Measurements from ENCODE around the gene CFAP65. TPM values are rescaled to one million over a fixed set of nuclear protein-coding genes. Genes with fewer than 3 reads are reported as not detected.

CFAP65 gene
- total and polyA plus RNA-seq, 2 of the 13 experiments (the other 11 are each of a cell fraction or from before 2014, with no cell fraction given), result 0.05 TPM; not detected in 1

GRCh38 chr2:219086196-219086595 is 44.9 kb upstream of the CFAP65 start:
- H3K4me3 ChIP-seq (replicated peaks in 1 of 3; ENCODE audit: insufficient read depth in 1 of 3, low read depth in 2 of 3, low read length in 3 of 3), result no peak overlapping the region
- no peaks in the 10 kb centered on the region; a peak in 1 of 5 replicates for H3K27me3 ChIP-seq (ENCODE audit: control insufficient read depth in 1 of 2, insufficient read depth in 2 of 2, low read length in 2 of 2)
- no peaks in the 10 kb centered on the region for H3K36me3 ChIP-seq (replicated peaks in 1 of 2; ENCODE audit: control insufficient read depth in 1 of 2, insufficient read depth in 2 of 2, low read length in 2 of 2)
- TF ChIP-seq MED1 (CRISPR knock-in tag; IDR thresholded peaks at IDR 0.05), result no peak
- no peak for TF ChIP-seq RBAK (CRISPR knock-in tag; IDR thresholded peaks at IDR 0.05)
- no peak for TF ChIP-seq ZNF235 (CRISPR knock-in tag; IDR thresholded peaks at IDR 0.05; ENCODE audit: borderline replicate concordance)
- no peak for TF ChIP-seq SP1 (IDR thresholded peaks at IDR 0.05)
- no peak for TF ChIP-seq SP1 (CRISPR knock-in tag; IDR thresholded peaks at IDR 0.05)
- no peak for TF ChIP-seq NFYB (CRISPR knock-in tag; IDR thresholded peaks at IDR 0.05)
- TF ChIP-seq ZMYM4 (CRISPR knock-in tag; IDR thresholded peaks at IDR 0.05), result no peak
- TF ChIP-seq, protein P1, sequence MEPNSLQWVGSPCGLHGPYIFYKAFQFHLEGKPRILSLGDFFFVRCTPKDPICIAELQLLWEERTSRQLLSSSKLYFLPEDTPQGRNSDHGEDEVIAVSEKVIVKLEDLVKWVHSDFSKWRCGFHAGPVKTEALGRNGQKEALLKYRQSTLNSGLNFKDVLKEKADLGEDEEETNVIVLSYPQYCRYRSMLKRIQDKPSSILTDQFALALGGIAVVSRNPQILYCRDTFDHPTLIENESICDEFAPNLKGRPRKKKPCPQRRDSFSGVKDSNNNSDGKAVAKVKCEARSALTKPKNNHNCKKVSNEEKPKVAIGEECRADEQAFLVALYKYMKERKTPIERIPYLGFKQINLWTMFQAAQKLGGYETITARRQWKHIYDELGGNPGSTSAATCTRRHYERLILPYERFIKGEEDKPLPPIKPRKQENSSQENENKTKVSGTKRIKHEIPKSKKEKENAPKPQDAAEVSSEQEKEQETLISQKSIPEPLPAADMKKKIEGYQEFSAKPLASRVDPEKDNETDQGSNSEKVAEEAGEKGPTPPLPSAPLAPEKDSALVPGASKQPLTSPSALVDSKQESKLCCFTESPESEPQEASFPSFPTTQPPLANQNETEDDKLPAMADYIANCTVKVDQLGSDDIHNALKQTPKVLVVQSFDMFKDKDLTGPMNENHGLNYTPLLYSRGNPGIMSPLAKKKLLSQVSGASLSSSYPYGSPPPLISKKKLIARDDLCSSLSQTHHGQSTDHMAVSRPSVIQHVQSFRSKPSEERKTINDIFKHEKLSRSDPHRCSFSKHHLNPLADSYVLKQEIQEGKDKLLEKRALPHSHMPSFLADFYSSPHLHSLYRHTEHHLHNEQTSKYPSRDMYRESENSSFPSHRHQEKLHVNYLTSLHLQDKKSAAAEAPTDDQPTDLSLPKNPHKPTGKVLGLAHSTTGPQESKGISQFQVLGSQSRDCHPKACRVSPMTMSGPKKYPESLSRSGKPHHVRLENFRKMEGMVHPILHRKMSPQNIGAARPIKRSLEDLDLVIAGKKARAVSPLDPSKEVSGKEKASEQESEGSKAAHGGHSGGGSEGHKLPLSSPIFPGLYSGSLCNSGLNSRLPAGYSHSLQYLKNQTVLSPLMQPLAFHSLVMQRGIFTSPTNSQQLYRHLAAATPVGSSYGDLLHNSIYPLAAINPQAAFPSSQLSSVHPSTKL (CRISPR knock-in tag; IDR thresholded peaks at IDR 0.05), result no peak
- TF ChIP-seq ZBTB38 (CRISPR knock-in tag; IDR thresholded peaks at IDR 0.05), result no peak
- no peak for TF ChIP-seq GPN1 (CRISPR knock-in tag; IDR thresholded peaks at IDR 0.05; ENCODE audit: borderline replicate concordance)
- no peak for TF ChIP-seq KAT7 (CRISPR knock-in tag; IDR thresholded peaks at IDR 0.05; ENCODE audit: borderline replicate concordance)
- TF ChIP-seq CC2D1A (CRISPR knock-in tag; IDR thresholded peaks at IDR 0.05), result no peak
- ChIA-PET CTCF (ENCODE audit: low intra/inter-chr PET ratio, low total read pairs) (no interaction called here), POLR2A (interaction anchor here (1.4 kb wide), 1 partner anchor 15 kb away, joined by 5 read pairs; no protein-coding TSS in a partner anchor)
- no peaks in the 10 kb centered on the region for H3K79me2 ChIP-seq (ENCODE audit: insufficient read depth, low read length)
- ATAC-seq (no peak), DNase-seq (ENCODE audit: low spot score) (no peak), FAIRE-seq (no peak)
- BruUV-seq (replicated peaks), result no TSS peak
- no peaks in the 10 kb centered on the region for H3K9me3 ChIP-seq (ENCODE audit: low read length)
- in situ Hi-C loops (cut with HindIII; ENCODE audit: extremely low pct_ligation_motif_present, low pct_unique_long_range_greater_than_20kb), result no loop called here
- no peak overlapping the region for H2AFZ ChIP-seq (ENCODE audit: low read length)
- H3K27ac ChIP-seq (ENCODE audit: extremely low read length, insufficient read depth, low read length), result no peak overlapping the region
- H3K9ac ChIP-seq (ENCODE audit: insufficient read depth, low read depth, low read length), result no peak overlapping the region
- H4K20me1 ChIP-seq (ENCODE audit: insufficient read depth, low read length), result no peaks in the 10 kb centered on the region
- intact Hi-C loops (cut with micrococcal nuclease; ENCODE audit: unreplicated experiment), result no loop called here
- H3K4me1 ChIP-seq (ENCODE audit: insufficient read depth, low read length), result peaks cover 65% of the 10 kb centered on the region
- H3K4me2 ChIP-seq (ENCODE audit: low read depth, low read length), result no peak overlapping the region

Measured in HepG2 (cell line).